Ecto neural progenitor cell (in vitro differentiated cells): ENCODE results near the gene MLLT1.

Experiments used
- DNase-seq: peaks from one replicate; pipeline ENCODE4 v3.0.0-alpha.2; 2018; ENCODE audit warnings: low spot score

The MLLT1 gene

DNA sequence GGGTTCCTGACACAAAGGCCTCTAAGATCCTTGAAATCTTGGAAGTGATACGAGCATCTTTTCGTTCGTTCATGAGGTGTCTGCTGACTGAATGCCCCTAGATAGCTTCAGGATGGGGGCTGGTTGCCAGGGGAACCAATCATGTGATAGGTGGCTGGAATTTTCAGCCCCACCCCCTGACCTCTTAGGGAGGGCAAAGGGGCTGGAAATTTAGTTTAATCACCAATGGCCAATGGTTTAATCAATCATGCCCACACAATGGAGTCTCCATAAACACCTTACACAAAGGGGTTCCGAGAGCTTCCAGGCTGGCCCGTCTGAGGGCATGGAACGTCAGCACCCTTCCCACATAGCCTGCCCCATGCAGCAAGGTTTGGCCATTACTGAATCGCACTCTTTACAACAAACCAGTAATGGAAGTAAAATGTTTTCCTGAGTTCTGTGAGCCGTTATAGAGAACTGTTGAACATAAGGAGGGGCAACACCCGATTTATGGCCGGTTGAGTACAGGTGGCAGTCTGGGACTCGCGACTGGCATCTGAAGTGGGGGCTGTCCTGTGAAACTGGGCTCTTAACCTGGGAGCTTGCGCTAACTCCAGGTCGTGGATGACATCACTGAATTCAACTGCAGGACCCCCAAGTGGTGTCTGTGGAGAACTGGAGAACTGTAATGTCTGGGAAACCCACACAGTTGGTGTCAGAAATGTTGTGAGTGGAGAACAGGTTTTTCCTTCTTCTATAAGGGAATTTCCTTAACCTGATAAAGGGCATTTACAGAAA lies 25.6 kb downstream of the MLLT1 start:
- DNase-seq: peak; percentile 47

DNA sequence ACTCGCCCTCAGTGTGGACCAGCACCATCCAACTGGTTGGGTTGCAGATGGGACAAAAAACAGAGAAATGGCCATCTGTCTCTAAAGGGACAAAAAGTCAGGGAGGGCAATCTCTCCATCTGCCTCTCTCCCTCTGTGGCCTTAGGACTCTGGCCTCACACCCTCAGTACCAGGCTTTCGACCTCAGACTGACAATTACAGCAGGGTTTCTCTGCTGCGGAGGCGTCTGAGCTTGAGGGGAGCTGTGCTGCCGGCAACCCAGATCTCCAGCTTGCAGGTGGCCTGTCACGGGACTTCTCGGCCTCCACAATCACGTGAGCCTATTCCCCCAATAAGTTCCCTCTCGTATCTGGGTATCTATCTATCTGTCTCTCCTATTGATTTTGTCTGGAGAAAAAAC lies 27.7 kb downstream of the MLLT1 start:
- DNase-seq: no peak

DNA sequence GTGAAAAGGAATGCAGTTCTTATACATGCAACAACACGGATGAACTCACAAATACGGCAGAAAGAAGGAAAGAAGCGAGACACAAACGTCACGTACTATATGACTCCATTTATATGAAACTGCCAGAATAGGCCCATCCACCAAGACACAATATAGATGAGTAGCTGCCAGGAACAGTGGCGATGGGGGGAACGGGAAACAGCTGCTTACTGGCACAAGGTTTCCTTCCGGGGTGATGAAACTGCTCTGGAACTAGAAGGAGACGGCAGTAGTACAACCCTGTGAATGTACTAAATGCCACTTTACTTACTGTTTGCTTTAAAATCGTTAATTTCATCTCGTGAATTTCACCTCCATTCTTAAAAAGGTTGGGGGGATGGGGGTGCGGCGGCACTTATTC lies 28.9 kb downstream of the MLLT1 start:
- DNase-seq: no peak

DNA sequence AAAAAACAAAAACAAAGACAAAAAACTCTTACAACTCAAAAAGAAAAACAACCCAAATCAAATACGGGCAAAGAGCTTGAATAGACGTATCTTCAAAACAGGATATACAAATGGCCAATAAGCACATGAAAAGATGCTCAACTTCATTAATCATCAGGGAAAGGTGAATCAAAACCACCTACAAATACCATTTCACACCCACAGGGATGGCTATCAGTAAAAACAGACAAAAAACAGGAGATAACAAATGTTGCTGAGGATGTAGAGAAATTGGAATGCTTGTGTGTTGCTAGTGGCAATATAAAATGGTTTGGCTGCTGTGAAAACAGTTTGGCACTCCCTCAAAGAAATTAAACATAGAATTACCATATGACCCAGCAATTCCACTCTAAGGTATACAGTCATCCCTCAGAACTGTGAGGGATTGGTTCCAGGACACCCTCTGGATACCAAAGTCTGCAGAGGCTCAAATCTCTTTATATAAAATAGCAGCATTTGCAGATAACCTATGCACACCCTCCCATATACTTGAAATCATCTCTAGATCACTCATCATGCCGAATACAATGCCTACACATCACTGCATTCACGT lies 29.7 kb downstream of the MLLT1 start:
- no peak for DNase-seq

- DNase-seq: no peak
Observed at GRCh38 chr19:6249296-6249695, 30.5 kb downstream of the MLLT1 start.

DNA sequence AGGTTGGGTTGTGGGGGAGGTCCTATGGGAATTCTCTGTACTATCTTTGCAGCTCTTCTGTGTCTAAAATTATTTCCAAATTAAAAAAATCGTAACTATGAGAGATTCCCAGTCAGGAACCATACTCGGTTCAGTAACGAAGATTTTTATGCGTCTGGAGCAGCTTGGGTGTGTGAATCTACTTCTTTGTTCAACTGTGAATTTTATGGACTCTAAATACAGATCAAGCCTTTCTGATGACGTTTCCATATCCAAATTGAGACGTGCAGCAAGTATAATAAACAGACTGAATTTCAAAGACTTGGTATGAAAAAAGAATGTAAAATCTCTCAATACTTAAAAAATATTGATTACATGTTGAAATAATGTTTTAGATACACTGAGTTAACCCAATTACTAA lies 30.9 kb downstream of the MLLT1 start:
- DNase-seq: no peak

DNA sequence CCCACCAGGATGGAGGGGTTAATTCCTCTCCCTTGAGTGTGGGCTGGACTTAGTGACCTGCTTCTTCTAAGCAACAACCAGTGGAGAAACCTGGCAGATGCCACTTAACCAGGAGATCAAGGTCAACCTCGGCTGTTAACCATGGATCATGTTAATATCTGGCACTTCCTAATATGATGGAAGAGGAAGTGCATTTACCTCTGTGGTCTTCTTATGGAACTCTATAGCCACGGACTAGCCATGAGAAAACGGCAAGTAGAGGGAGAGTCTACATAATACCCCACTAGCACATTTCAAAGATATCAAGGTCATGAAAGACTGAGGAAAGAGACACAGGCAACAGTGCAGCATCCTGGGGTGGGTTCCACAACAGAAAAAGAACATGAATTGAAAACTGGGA lies 31.4 kb downstream of the MLLT1 start:
- no peak for DNase-seq

DNA sequence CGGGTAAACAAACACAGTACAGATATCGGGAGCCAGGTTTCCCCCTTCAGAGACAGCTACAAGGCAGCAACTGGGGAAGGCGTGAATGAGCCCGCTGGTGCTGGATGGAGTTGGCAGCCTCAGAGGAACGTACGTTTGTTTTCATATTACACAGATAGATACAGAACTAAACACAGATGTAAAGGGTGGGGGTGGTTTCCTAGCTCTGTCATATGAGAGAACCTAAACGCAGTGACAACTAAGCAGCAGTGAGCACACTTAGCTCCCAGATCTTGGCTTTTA lies 32.8 kb downstream of the MLLT1 start:
- DNase-seq: no peak

- DNase-seq: no peak
Observed at GRCh38 chr19:6246174-6247006, 33.4 kb downstream of the MLLT1 start.

DNA sequence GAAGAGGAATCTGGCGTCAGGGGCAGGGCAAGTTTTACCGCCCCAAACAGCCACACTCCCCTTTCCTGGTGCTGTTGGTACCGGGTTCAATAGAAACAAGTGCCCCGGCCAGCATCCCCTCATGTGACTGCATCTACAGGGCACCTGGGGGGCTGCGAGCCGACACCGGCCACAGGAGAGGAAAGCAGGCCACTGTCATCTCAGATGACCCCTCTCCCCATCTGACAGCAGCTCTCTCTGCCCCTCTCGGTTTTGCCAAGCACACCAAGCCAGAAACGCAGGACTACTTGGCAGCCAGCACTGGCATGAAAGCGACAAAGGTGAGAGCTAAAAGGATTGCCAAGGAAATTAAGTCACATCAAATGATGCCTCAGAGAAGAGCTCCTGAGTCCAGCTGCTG lies 37.1 kb downstream of the MLLT1 start:
- no peak for DNase-seq

DNA sequence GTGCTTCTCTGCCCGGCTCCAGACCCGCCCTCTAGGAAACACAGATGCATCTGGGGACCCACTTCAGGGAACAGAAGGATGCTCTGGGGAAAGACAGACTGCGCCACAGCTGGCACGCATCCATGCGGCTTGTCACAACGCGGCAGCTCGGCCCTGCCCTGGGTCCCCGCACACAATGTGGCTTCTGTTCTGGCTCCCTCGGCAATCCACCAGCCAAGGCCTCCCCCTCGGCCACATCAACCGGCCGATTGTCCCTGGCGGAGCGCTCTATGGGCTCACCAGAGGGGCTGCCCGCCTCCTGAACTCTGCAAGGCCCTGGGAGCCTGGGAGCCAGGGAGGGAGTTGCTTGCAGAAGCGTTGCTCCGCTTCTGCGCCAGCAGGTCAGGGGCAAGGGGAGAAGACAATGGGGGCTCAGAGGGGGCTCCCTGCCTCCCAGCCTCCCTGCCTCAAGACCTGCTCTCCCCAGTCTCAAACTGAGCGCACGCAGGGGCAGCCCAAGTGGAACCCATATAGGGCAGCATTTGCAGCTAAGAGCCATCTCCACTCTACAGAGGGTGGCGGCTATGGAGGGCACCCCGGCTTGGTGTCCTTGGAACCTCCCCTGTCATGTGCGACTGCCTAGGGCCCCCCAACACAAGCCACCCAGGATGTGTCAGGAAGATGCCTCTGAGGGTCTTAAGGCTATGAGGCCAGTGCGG lies 37.9 kb downstream of the MLLT1 start:
- no peak for DNase-seq

- DNase-seq: no peak
Observed at GRCh38 chr19:6241056-6241455, 38.7 kb downstream of the MLLT1 start.

DNA sequence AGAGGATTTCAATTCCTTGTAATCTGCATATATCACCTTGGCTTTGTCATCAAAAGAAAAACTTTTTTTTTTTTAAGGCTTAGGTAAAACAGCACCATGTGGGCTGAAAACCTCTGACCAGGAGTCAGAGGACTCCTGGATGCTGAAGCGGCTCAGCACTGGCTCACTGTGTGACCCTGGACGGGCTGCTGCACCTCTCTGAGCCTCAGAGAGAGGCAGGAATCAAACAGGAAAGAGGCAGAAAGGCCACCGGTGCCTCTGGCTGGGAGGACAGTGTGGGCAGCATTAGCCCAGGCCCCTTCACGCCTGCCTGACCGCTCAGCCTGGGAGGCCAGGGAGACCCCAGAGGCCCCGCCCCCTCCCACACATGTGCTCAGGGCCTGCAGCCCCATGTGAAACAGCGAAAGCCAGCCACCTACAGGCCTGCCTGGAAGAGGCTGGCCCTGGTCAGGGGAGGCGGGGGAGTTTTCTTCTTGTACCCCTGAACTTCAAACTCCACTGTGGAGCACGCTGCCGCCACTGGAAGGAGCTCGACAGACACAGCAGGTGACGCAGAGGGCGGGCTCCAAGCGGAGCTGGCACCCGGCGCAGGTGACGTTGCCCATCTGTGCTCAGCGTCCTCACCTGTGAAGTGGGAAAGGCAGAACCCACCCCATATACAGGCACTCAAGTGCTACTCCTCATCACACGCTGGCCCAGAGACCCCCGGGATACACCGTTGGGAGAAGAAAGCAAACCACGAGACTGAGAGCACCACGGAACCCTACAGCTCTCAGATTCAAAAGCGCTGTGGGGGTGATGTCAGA lies 39.7 kb downstream of the MLLT1 start:
- no peak for DNase-seq

DNA sequence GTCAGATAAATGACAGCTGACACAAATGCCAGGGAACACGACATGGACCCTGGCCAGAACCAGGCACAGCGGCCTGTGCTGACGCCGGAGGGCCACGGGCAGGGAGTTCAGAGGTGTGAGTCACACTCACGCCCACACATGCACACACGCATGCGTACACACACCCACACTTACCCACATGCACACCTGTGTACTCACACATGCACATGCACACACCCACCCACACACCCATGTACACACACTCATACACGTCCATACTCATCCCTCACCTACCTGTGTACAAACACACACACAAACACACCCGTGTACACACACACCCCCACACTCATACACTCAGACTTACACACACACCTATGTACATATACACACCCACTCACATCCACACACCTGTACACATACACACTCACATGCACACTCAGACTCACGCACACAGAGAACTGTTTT lies 40.4 kb downstream of the MLLT1 start:
- no peak for DNase-seq

- DNase-seq: no peak
Observed at GRCh38 chr19:6238643-6239281, 41.0 kb downstream of the MLLT1 start.

GRCh38 chr19:6238256-6238642 lies 41.5 kb downstream of the MLLT1 start:
- no peak for DNase-seq

GRCh38 chr19:6236310-6237291 lies 43.2 kb downstream of the MLLT1 start:
- no peak for DNase-seq

GRCh38 chr19:6235031-6235951 lies 44.5 kb downstream of the MLLT1 start:
- no peak for DNase-seq

DNA sequence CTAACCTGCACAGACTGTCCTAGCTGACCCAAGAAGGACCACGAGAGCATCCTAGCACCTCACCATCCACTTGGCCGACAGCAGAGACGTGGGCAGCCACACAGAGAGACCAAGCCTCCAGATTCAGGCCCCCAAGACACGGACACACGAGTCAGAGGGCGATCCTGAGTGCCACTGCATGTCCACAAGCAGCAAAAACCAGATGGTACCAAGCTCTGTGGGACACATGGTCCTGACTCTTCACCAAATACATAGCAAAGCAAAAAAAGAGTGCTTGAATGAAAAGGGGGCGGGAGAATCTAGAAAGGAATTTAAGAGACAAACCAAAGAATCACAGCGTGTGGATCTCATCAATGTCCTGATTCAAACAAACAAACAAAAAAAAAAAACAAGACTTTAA lies 45.2 kb downstream of the MLLT1 start:
- DNase-seq: no peak
